ENCODE results near the gene MALAT1. TPM values are rescaled to one million over a fixed set of nuclear protein-coding genes. Genes with fewer than 3 reads are reported as not detected.

MALAT1 gene
- total and polyA plus RNA-seq, 2 of the 13 experiments (the other 11 are each of a cell fraction or from before 2014, with no cell fraction given) = 143 to 1,237 TPM

- TF ChIP-seq ZBTB40 (IDR thresholded peaks at IDR 0.05) (no peak), ZBTB40 (CRISPR knock-in tag; IDR thresholded peaks at IDR 0.05) (peak; percentile 71; the same call in 1 of the 2 replicates), NFIC (IDR thresholded peaks at IDR 0.05; ENCODE audit: low read length) (0 out of 2 replicates have a peak, but pooled peaks have one; percentile 36), ZNF746 (CRISPR knock-in tag; IDR thresholded peaks at IDR 0.05) (no peak), ZNF367 (CRISPR knock-in tag; IDR thresholded peaks at IDR 0.05; ENCODE audit: borderline replicate concordance) (no peak), PPARG (CRISPR knock-in tag; conservative IDR thresholded peaks at IDR 0.05) (no peak), KAT2B (IDR thresholded peaks at IDR 0.05; ENCODE audit: borderline replicate concordance, low read depth, low read length) (no peak), ZHX2 (IDR thresholded peaks at IDR 0.05; ENCODE audit: low read depth) (0 out of 2 replicates have a peak, but pooled peaks have one; percentile 17), ZHX2 (CRISPR knock-in tag; IDR thresholded peaks at IDR 0.05; ENCODE audit: borderline replicate concordance) (no peak), RFXAP (CRISPR knock-in tag; IDR thresholded peaks at IDR 0.05; ENCODE audit: borderline replicate concordance) (peak; percentile 17; the same call in 1 of the 2 replicates), ZUFSP (CRISPR knock-in tag; IDR thresholded peaks at IDR 0.05; ENCODE audit: borderline replicate concordance) (no peak), HNF4A (CRISPR knock-in tag; IDR thresholded peaks at IDR 0.05) (peak; percentile 46), IRF2 (CRISPR knock-in tag; IDR thresholded peaks at IDR 0.05) (peak; percentile 1; the same call in 1 of the 2 replicates)
Measured at GRCh38 chr11:65489035-65489705, 9.7 kb upstream of the MALAT1 start (continued).

Measured in HepG2 (cell line).